ENCODE measurements around the gene MFN1.

The MFN1 gene

DNA sequence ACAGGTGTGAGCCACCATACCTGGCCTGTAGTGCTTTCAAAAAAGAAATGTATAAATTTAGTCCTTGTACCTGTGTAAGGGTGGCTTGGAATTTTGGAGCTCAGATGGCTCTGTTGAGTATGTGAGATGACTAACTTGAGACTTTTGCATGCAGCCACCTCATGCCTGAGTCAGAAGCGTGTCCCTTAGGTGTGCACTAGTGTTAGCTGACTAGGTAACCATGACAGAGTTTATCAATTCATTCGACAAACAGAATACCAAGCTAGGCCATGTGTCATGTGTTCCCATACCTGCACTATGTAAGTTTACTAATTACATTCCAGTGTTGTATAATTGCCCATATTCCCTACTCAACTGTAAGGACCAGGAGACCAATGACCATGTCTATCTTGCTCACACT lies 28.6 kb upstream of the MFN1 start:
- H3K36me3 ChIP-seq (ENCODE audit: control insufficient read depth, insufficient read depth, low read length, severe bottlenecking) = no peaks in the 10 kb centered on the region
- no peak overlapping the region for H3K4me3 ChIP-seq (ENCODE audit: low read length)
- H3K4me1 ChIP-seq (ENCODE audit: control insufficient read depth, insufficient read depth, low read length) = peaks cover 11% of the 10 kb centered on the region
- H3K9me3 ChIP-seq (ENCODE audit: control insufficient read depth, low read length) = no peaks in the 10 kb centered on the region
- no peak for DNase-seq (ENCODE audit: low read depth)
- no peaks in the 10 kb centered on the region for H3K27me3 ChIP-seq (replicated peaks; ENCODE audit: control insufficient read depth, insufficient read depth, low read length)
- no peak overlapping the region for H3K9ac ChIP-seq (ENCODE audit: low read length)

DNA sequence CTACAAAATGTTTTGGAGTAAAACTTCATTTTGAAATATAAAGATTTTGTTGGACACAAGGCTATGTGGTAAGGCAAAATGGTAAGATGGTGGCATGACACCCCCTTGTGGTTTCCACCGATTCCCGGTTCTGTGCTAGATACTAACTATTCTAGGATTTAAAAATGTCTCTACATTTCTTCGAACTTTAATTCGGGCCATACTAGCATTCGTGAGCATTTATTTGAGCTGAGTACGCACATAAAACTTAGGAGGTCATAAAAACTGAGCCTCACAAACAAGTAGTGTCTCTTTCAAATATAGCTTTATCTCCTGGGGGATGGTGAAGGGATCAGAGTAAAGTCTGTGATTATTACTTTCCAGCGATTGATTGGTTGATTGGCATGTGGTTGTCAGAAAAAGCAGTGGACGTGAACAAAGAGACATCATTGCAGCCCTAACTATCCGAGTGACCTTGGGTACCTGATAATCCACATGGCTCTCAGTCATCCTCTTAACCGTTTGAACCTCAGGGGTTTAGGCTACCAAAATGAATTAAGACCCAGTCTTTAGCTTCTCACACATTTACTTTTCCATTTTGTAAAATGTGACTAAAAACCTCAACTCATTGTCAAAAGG lies 25.7 kb upstream of the MFN1 start:
- Histone ChIP-seq H3K4me1 (ENCODE audit: control insufficient read depth, insufficient read depth, low read length) (peaks cover 25% of the 10 kb centered on the region), H3K9me3 (ENCODE audit: control insufficient read depth, low read length) (no peaks in the 10 kb centered on the region), H3K9ac (ENCODE audit: low read length) (peak overlapping the region; percentile 97), H3K36me3 (ENCODE audit: control insufficient read depth, insufficient read depth, low read length, severe bottlenecking) (no peaks in the 10 kb centered on the region), H3K27me3 (replicated peaks; ENCODE audit: control insufficient read depth, insufficient read depth, low read length) (no peaks in the 10 kb centered on the region), H3K4me3 (ENCODE audit: low read length) (peak overlapping the region; percentile 96)
- DNase-seq (ENCODE audit: low read depth) = peak; percentile 78

DNA sequence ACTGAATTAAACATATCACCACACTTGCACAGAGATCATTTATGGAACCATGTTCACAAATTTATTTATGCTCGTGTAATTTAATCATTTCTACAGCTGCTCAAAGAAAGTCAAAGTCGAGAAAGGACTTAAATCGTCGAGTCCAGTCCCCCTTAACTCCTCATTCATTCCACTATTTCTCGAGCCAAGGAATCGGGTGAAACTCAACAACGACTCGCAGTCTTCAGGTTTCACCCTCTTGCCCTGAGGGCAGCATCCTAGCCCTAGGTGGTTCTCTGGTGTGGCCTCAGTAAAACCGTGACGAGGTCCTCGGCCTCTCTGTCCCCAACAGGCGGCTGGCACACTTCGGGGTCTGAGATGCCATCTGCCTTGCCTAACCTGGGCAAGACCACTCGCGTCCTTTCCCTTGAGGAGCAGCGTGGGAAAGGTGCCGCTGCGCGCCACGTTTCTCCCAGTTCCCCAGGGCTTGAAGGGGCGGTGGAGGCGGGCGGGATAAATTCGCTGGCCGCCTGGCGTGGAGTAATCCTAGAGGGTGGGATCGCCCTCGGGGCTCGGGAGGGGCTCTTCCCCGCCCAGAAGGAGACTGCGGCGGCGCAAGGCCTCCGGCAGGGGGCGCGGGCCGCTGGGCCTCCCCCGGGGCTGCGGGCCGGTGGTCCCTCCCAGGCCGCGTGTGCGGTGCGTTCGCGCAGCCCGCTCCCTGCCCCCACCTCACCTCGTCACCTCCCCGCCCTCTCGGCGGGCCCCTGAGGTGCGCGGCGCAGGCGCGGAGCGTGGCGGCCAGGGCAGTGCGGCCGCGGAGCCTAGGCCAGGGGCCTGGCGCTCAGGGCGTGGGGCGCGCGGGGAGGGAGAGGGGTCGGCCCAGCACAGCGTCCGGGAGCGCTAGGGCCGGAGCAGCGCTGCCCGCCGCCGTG lies 25.0 kb upstream of the MFN1 start, which contains the start of gene ZNF639:
ZNF639 (plus strand) TSS at position 746 of the 911 bp plus-strand sequence. CDS start 5,263 bp downstream, outside the sequence.
- DNase-seq (ENCODE audit: low read depth) = peak; percentile 95
- Histone ChIP-seq H3K9me3 (ENCODE audit: control insufficient read depth, low read length) (no peaks in the 10 kb centered on the region), H3K9ac (ENCODE audit: low read length) (peak within 1 kb of the TSS; percentile 97), H3K27me3 (replicated peaks; ENCODE audit: control insufficient read depth, insufficient read depth, low read length) (no peaks in the 10 kb centered on the region), H3K4me3 (ENCODE audit: low read length) (peak within 1 kb of the TSS; percentile 96), H3K36me3 (ENCODE audit: control insufficient read depth, insufficient read depth, low read length, severe bottlenecking) (no peaks in the 10 kb centered on the region), H3K4me1 (ENCODE audit: control insufficient read depth, insufficient read depth, low read length) (peaks cover 25% of the 10 kb centered on the region)

DNA sequence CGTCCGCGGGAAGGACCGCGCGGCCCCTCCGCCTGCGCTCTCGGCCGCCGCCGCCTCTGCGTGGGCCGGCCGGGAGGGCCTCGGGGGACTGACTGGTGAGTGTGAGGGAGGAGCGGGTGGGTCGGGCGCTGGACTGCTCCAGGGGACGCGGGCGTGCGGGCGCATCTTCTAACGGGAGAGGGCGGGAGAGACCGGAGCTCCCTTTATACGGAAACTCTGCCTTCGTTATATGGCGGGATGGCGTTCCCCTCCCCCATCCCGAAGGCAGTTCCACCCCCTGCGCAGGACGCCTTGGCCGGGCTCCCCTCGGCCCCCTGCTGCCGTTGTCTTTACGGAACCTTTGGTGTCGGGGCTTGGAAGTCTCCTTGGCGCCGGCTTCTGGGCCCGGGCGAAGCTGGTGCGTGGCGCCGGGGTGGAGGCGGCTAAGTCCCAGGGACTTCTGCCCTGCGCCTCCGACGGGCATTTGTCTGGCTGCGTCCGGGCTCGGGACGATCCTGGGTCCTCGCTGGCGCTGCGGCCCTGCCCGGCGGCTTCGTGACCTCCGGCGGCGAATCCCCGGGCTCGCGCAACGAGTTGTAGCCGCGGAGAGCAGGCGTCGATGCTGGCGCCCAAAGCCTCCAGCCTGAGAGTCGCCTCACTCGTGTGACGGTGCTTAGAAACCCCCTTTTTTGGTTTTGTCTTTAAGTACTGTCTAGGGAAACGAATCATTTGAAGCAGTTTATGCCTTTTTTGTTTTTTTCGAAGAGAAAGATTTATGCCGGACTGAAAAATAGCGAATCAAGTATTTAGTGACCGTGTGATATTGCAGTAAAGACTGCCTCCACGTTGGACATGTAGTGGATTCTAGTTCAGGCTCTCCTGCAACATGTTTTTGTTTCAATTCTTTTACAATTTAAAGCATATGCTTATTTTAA lies 24.1 kb upstream of the MFN1 start:
- Histone ChIP-seq H3K27me3 (replicated peaks; ENCODE audit: control insufficient read depth, insufficient read depth, low read length) (no peaks in the 10 kb centered on the region), H3K36me3 (ENCODE audit: control insufficient read depth, insufficient read depth, low read length, severe bottlenecking) (peaks cover 7% of the 10 kb centered on the region), H3K9ac (ENCODE audit: low read length) (peak overlapping the region; percentile 97), H3K4me1 (ENCODE audit: control insufficient read depth, insufficient read depth, low read length) (peaks cover 25% of the 10 kb centered on the region), H3K9me3 (ENCODE audit: control insufficient read depth, low read length) (no peaks in the 10 kb centered on the region), H3K4me3 (ENCODE audit: low read length) (peak overlapping the region; percentile 96)
- DNase-seq (ENCODE audit: low read depth) = peak; percentile 84

DNA sequence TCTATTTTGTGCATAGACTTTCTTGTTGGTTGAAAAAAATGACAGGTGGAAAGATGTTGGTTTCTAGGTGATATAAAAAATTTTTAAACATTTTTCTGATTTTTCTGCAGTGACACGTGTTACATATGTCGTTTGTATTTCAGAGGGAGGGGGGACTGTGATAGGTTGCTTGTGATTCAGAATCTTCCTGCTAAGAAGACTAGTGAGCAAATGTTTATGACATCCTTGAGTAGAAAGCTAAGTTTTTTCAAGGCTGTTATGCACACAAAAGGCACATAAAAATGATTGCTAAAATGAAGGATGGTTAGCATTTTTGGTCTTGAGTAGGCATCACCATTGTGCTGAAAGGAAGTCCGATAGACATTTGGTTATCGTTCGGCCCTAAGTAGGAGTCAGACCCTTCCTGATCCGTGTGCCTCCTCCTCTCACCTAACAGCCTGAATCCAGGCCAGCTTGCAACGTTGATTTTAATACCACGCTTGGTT lies 23.2 kb upstream of the MFN1 start:
- Histone ChIP-seq H3K36me3 (ENCODE audit: control insufficient read depth, insufficient read depth, low read length, severe bottlenecking) (peaks cover 16% of the 10 kb centered on the region), H3K9me3 (ENCODE audit: control insufficient read depth, low read length) (no peaks in the 10 kb centered on the region), H3K4me3 (ENCODE audit: low read length) (peak overlapping the region; percentile 96), H3K9ac (ENCODE audit: low read length) (peak overlapping the region; percentile 97), H3K4me1 (ENCODE audit: control insufficient read depth, insufficient read depth, low read length) (peaks cover 25% of the 10 kb centered on the region), H3K27me3 (replicated peaks; ENCODE audit: control insufficient read depth, insufficient read depth, low read length) (no peaks in the 10 kb centered on the region)
- peak; percentile 58 for DNase-seq (ENCODE audit: low read depth)

DNA sequence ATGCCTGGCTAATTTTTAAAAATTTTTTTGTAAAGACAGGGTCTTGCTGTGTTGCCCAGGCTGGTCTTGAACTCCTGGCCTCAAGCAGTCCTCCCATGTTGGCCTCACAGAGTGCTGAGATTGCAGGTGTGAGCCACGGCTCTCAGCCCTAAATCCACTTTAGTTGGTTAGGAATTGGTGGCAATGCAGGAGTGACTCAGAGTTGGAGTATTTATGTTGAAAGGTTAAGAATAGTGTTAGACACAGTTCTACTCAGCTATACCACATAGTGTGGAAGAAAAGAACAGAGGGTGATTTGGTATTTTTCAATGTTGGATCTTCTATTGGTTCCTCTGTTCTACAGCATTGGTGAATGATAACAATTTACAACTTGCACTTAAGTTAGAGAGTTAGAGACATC lies 17.1 kb upstream of the MFN1 start:
- peaks cover 4% of the 10 kb centered on the region for H3K4me1 ChIP-seq (ENCODE audit: control insufficient read depth, insufficient read depth, low read length)
- H3K27me3 ChIP-seq (replicated peaks; ENCODE audit: control insufficient read depth, insufficient read depth, low read length) = no peaks in the 10 kb centered on the region
- H3K9me3 ChIP-seq (ENCODE audit: control insufficient read depth, low read length) = no peaks in the 10 kb centered on the region
- no peak overlapping the region for H3K9ac ChIP-seq (ENCODE audit: low read length)
- H3K4me3 ChIP-seq (ENCODE audit: low read length) = no peak overlapping the region
- DNase-seq (ENCODE audit: low read depth) = no peak
- peaks cover 74% of the 10 kb centered on the region for H3K36me3 ChIP-seq (ENCODE audit: control insufficient read depth, insufficient read depth, low read length, severe bottlenecking)

DNA sequence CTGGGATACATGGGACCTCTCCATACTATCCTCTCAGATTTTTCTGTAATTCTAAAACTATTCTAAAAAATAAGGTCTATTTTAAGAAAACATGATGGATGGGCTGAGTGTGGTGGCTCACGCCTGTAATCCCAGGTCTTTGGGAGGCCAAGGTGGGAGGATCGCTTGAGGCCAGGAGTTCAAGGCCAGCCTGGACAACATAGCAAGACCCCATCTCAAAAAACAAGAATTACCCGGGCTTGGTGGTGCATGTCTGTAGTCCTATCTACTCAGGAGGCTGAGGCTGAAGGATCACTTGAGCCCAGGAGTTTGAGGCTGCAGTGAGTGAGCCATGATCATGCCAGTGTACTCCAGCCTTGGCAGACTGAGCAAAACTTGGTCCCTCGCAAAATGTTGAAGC lies 15.3 kb upstream of the MFN1 start:
- Histone ChIP-seq H3K36me3 (ENCODE audit: control insufficient read depth, insufficient read depth, low read length, severe bottlenecking) (peaks cover 79% of the 10 kb centered on the region), H3K4me3 (ENCODE audit: low read length) (no peak overlapping the region), H3K27me3 (replicated peaks; ENCODE audit: control insufficient read depth, insufficient read depth, low read length) (no peaks in the 10 kb centered on the region), H3K9me3 (ENCODE audit: control insufficient read depth, low read length) (no peaks in the 10 kb centered on the region), H3K9ac (ENCODE audit: low read length) (no peak overlapping the region), H3K4me1 (ENCODE audit: control insufficient read depth, insufficient read depth, low read length) (peaks cover 4% of the 10 kb centered on the region)
- no peak for DNase-seq (ENCODE audit: low read depth)

DNA sequence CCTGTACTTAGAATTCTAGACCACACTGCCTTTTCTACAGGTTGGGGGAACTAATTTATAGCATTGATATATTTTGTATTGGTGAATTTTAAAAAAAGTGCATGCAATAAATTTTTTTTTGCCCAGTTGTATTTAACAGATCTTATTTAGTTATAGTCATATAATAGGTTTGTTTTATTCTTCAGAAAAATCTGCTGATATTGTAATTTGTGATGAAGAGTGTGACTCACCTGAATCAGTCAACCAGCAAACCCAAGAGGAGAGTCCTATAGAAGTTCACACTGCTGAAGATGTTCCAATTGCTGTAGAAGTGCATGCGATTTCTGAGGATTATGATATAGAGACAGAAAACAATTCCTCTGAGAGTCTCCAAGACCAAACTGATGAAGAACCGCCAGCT lies 14.4 kb upstream of the MFN1 start:
- peaks cover 76% of the 10 kb centered on the region for H3K36me3 ChIP-seq (ENCODE audit: control insufficient read depth, insufficient read depth, low read length, severe bottlenecking)
- H3K9me3 ChIP-seq (ENCODE audit: control insufficient read depth, low read length) = no peaks in the 10 kb centered on the region
- H3K4me1 ChIP-seq (ENCODE audit: control insufficient read depth, insufficient read depth, low read length) = peaks cover 4% of the 10 kb centered on the region
- no peak overlapping the region for H3K9ac ChIP-seq (ENCODE audit: low read length)
- H3K27me3 ChIP-seq (replicated peaks; ENCODE audit: control insufficient read depth, insufficient read depth, low read length) = no peaks in the 10 kb centered on the region
- H3K4me3 ChIP-seq (ENCODE audit: low read length) = no peak overlapping the region
- no peak for DNase-seq (ENCODE audit: low read depth)

DNA sequence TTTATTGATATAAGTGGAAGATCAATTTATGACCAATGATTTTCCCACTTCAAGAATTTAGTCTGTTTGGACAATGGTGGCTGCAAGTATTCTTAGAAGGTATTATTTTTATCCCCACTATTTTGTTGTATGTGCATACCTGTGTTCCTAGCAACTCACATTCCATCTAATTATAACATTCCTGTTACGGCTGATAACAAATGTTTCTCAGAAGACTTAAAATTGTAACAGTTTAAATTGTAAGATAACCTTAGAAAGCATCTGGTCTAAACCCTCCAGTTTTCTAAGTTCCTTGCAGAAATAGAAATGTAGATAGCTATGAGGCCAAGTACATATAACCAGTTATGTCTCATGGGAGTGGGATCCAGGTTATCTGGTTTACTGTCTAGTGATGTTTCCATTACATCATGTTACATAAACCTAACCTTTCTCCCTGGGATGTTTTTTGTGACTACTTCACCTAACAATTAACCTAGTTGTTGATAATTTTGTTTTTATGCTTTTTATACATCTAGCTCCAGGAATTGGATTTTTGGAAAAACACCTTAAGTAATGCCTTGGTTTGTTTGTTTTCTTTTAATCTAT lies 11.1 kb upstream of the MFN1 start:
- no peaks in the 10 kb centered on the region for H3K9me3 ChIP-seq (ENCODE audit: control insufficient read depth, low read length)
- no peak for DNase-seq (ENCODE audit: low read depth)
- peaks cover 44% of the 10 kb centered on the region for H3K36me3 ChIP-seq (ENCODE audit: control insufficient read depth, insufficient read depth, low read length, severe bottlenecking)
- no peaks in the 10 kb centered on the region for H3K4me1 ChIP-seq (ENCODE audit: control insufficient read depth, insufficient read depth, low read length)
- no peaks in the 10 kb centered on the region for H3K27me3 ChIP-seq (replicated peaks; ENCODE audit: control insufficient read depth, insufficient read depth, low read length)
- no peak overlapping the region for H3K9ac ChIP-seq (ENCODE audit: low read length)
- H3K4me3 ChIP-seq (ENCODE audit: low read length) = no peak overlapping the region

DNA sequence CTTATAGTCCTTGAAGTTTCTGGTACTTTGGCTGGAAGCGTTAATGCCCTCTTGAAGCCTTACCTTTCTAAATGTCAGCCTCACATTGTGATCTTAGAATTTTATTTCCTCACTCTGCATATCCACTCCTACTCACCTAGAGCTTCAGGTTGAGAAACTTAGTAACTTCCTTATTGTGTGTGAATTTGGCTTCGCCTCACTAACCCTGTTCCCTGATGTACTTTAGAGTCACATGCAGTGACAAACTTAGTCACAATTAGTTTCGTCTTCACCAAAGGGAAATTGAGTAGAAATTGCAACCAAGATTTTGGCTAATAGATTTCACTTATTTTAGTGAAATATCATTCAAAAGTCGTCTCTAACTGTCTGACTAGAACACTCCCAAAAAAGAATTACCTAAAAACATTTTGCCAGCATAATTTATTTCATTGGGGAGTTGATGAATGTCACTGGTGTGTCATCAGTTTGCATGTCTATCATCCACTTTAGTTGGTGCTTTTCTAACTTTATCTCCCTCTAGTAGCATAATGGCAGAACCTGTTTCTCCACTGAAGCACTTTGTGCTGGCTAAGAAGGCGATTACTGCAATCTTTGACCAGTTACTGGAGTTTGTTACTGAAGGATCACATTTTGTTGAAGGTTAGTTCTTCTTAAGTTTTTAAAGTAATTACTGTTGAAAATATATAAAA lies 960 bp downstream of the MFN1 start:
- Histone ChIP-seq H3K4me3 (ENCODE audit: low read length) (peak overlapping the region; percentile 98), H3K9me3 (ENCODE audit: control insufficient read depth, low read length) (no peaks in the 10 kb centered on the region), H3K36me3 (ENCODE audit: control insufficient read depth, insufficient read depth, low read length, severe bottlenecking) (peaks cover 27% of the 10 kb centered on the region), H3K27me3 (replicated peaks; ENCODE audit: control insufficient read depth, insufficient read depth, low read length) (no peaks in the 10 kb centered on the region), H3K9ac (ENCODE audit: low read length) (peak overlapping the region; percentile 92), H3K4me1 (ENCODE audit: control insufficient read depth, insufficient read depth, low read length) (peaks cover 15% of the 10 kb centered on the region)
- peak; percentile 6 for DNase-seq (ENCODE audit: low read depth)

Data from adipocyte (in vitro differentiated cells).